Fibroblast of skin of left quadriceps (primary cell): ENCODE results near the gene FBXO39.
"Not testable (repeated sequence)": the region's sequence is repeated elsewhere in the genome, so short reads cannot be mapped to it uniquely, and the experiment has no call there.

ENCODE experiments used
- DNase-seq, 2 experiments: peaks; one replicate each; pipeline ENCODE4 v3.0.0-alpha.2; 2013; ENCODE audit warnings: low read depth in 2 of 2

The FBXO39 gene

GRCh38 chr17:6789146-6789545 lies 13.1 kb downstream of the FBXO39 start:
- DNase-seq: no peak

DNA sequence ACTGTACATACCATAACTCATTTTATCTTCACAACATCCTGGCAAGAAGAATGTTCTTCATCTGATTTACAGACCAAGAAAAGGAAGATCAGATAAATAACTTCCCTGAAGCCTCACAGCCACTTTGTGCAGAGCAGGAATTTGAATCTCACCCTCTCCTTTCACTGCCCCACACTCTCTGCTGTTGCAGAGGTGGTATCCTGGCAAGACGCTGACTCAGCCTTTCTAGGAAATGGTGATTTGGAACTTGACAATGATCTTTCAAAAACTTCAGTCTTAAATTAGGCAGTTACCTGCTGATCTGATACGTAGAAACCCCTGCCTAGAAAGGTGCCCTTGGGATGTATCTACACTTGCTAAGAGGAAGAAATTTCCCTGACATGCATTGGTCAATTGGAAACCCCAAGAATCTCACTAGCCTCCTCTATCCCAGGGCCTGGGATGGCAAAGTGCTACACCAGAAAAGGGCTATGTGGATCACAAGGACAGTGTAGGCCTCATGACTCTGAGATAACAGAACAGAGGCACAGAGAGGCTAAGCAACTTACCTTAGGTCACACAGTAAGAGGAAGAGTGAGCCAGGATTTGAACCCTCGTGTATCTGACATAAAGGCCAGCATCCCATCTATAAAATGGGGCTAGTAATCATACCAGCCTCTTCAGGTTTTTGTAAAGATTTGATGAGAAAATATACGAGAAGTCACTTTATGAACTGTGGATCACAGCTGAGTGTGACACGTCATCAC lies 17.9 kb downstream of the FBXO39 start:
- no peak for DNase-seq

GRCh38 chr17:6796017-6796886 lies 20.2 kb downstream of the FBXO39 start:
- no peak for DNase-seq

DNA sequence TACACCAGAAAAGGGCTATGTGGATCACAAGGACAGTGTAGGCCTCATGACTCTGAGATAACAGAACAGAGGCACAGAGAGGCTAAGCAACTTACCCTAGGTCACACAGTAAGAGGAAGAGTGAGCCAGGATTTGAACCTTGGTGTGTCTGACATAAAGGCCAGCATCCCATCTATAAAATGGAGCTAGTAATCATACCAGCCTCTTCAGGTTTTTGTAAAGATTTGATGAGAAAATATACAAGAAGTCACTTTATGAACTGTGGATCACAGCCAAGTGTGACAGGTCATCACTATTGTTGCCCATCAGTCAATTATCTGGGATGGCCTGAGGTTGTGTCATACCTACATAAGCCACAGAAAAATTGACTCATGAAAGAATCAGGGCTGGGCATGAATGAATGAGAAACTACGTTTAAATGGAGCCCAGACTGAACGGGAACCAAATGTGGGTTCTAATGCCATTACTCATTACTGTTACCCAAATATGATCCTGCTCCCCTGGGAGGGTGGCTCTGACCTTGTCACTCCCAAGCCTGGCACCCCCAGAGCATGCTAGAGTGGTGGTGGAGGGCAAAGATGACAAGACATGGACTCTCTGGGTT lies 21.0 kb downstream of the FBXO39 start:
- DNase-seq: no peak

DNA sequence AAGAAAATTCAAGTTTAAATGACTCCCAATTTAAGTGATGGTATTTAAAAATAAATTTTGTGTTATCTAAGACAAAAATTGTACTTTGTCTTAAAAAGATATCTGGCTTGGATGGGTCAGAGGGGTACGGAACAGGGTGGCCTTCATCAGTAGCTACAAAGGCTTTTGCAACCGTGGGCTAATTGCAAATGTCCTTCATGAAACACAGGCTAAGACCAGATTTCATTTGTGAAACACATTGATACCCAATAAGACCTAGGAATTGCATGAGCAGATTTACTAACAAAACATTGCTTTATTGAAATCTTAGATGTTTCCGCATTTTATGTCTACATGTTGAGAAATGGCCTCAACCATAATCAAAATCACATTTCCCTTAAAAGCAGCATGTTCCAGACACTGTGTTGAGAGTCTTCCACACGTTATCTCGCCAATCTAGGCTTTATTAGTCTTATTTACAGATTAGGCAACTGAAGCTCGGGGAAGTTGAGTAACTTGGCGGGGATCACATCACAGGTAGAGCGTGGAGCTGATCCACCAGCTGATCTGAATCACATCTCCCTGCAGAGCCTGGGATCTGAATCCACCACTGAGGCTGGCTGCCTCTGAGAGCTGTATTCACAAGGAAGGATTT lies 21.8 kb downstream of the FBXO39 start:
- peak; percentile 14 for DNase-seq

DNA sequence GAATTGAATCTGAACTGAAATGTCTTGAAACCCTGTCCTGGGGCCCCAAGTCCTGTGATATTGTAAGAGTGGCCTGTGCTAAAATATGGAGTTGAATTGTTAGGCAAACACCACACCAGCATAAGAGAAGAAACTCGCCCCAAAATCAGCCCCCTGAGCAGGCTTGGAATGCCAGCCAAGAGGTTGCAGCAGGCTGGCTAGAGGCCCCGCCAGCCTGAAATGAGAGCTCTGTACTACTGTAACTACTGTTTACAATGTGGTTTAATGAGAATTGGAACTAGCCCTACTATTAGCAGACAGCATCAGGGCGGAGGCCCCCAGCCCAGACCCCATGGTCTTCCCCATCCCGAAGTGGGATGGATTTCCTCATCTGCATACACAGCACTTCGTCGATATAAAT lies 23.7 kb downstream of the FBXO39 start:
- no peak for DNase-seq

- no peak for DNase-seq
These were observed 24.5 kb downstream of the FBXO39 start for GRCh38 chr17:6800422-6801027.

DNA sequence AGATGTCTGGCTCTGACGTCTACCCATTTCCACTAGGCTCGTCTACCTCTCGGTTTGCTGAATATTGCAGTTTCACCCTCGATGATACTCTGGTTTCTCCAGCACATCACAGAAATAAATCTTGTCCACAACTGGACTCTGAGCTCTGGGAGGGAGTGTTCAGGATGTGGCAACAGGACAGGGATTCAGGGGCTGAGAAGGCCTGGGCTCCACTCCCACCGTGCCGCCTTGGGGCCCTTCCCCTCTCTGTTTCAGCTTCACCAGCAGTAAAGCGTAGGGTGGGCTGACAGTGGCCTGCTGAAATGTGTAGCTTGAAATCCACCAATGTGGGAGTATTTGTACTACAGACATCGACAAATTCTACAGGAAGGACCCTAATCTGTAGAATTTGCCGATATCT lies 35.5 kb downstream of the FBXO39 start:
- no peak for DNase-seq

DNA sequence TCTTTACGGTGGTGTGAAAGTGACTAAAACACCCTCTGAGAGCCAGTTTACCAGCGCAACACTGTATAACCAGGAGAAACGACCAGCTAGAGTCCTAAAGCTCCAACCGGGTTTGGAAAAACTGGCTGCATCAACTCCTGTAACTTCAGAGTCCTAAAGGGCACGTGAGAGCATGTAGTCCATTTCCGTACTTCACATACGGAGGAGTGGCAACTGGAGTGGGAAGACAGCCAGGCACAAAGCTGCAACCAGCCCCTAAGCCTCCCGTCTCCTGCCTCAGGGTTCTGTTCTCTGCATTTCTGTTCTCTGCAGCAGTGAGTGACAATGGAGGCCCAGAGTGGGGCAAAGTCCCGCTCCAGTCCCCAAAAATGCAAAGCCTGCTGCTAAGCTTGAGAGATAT lies 36.3 kb downstream of the FBXO39 start:
- DNase-seq: no peak

DNA sequence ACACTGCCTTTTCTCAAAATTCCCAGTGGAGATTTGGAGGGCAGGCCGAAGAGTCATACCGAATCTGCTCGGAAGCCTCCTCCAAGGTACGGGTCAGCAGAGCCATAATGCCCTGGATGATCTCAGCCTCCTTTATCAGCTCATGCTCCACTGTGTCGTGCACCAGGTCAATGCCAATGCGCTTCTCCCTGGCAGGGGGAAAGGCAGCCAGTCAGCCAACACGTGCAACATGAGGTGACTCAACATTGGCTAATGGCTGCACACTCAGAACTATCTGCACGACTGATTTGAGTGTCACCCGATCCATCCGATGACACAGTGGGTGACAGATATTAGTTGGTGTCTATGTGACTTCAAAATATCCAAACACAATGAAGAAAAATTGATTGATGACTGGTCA lies 39.8 kb downstream of the FBXO39 start:
- no peak for DNase-seq

DNA sequence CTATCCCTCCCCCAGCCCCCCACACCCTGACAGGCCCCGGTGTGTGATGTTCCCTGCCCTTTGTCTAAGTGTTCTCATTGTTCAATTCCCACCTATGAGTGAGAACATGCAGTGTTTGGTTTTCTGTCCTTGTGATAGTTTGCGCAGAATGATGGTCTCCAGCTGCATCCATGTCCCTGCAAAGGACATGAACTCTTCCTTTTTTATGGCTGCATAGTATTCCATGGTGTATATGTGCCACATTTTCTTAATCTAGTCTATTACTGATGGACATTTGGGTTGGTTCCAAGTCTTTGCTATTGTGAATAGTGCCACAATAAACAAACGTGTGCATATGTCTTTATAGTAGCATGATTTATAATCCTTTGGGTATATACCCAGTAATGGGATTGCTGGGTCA lies 40.4 kb downstream of the FBXO39 start:
- not testable (repeated sequence) for DNase-seq

DNA sequence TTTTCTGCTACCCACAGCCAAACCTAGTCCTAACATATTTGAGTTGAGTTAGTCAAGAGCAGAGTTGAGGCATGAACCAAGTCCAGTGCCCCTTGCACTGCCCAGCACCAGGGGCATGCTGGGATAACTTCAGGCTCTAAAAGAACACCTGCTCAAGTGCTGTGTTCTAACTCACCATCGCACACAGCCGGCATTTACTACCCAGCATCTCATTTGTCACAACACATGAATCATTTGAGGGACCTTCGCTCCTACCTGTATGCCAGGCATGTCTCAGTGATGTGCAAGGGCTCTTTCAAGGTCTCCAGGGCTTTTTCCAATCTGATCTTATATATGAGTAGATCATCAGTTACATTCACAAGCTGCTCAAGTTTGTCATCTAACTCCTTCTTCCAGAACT lies 42.9 kb downstream of the FBXO39 start:
- no peak for DNase-seq

DNA sequence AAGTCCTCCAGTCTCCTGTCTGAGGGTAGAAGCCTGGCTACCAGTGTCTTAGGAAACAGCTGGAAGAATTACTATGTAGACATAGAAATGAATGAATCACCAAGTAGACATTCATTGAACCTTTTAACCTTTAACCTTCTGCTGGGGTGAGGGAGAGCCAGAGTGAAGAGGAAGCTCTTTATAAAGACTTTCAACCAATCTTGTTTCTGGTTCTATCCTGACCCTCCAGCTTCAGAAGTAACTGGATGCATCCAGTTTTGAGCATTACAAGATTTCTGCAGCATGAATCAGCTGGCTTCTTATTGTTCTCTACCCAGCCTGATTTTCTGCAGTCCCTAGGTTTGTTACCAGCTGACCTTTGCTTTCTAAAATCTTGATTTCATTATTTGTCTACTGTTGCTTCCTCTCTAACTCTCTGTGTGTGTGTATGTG lies 47.0 kb downstream of the FBXO39 start:
- DNase-seq: no peak

DNA sequence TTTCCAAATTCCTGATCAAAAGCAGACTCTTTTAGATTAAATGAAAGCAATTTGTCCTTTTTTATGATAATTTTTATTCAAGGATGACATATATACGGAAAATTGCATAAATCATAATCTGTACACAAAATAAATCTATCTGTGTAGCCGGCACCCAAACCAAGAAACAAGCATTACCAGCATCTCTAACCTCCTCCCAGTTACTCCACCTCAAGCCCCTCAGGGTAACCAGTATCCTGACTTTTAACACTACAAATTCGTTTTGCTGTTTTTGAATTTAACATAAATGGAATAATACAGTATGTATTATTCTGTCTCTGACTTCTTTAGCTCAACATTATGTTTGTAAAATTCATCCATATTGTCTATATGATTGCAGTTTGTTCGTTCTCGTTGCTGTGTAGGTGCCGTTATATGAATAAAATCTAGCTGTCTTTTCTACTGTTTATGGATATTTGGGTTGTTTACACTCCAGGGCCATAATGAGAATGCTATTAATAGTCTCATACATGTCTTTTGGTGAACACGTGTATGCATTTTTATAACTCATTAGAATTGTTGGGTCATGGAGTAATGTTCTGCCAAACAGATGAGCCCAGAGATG lies 54.5 kb downstream of the FBXO39 start:
- DNase-seq: no peak

GRCh38 chr17:6831661-6832263 lies 55.7 kb downstream of the FBXO39 start, which contains the start of gene TEKT1:
TSS of gene TEKT1 (minus strand) at chr17:6831729. CDS start at chr17:6830376, 1,353 bp downstream.
- DNase-seq: no peak
